GM21515 (cell line): Measurements from ENCODE around the gene NEK10.

ENCODE experiments used
- ATAC-seq: cut with Tn5 transposase; IDR thresholded peaks from one replicate; pipeline ENCODE4 v1.9.1; 2021; ENCODE audit not compliant: unreplicated experiment

Gene NEK10

GRCh38 chr3:27186013-27186412 is 183.2 kb downstream of the NEK10 start:
- no peak for ATAC-seq

- no peak for ATAC-seq
Observed at GRCh38 chr3:27185231-27185989, 183.8 kb downstream of the NEK10 start.

GRCh38 chr3:27184261-27184660 is 184.9 kb downstream of the NEK10 start:
- no peak for ATAC-seq

GRCh38 chr3:27176256-27176655 is 192.9 kb downstream of the NEK10 start:
- no peak for ATAC-seq

GRCh38 chr3:27174530-27174929 is 194.7 kb downstream of the NEK10 start:
- ATAC-seq: no peak

GRCh38 chr3:27171113-27171512 is 198.1 kb downstream of the NEK10 start:
- peak; percentile 87 for ATAC-seq

GRCh38 chr3:27166888-27167287 is 202.3 kb downstream of the NEK10 start:
- no peak for ATAC-seq

GRCh38 chr3:27165321-27165721 is 203.9 kb downstream of the NEK10 start:
- no peak for ATAC-seq

- ATAC-seq: no peak
Observed at GRCh38 chr3:27160779-27161287, 208.3 kb downstream of the NEK10 start.

GRCh38 chr3:27160146-27160545 is 209.0 kb downstream of the NEK10 start:
- no peak for ATAC-seq

- ATAC-seq: no peak
Observed at GRCh38 chr3:27147215-27147614, 222.0 kb downstream of the NEK10 start.

GRCh38 chr3:27146786-27147185 is 222.4 kb downstream of the NEK10 start:
- ATAC-seq: no peak

GRCh38 chr3:27145719-27146118 is 223.5 kb downstream of the NEK10 start:
- no peak for ATAC-seq

- no peak for ATAC-seq
Observed at GRCh38 chr3:27141668-27142067, 227.5 kb downstream of the NEK10 start.

GRCh38 chr3:27138562-27138961 is 230.6 kb downstream of the NEK10 start:
- no peak for ATAC-seq

GRCh38 chr3:27138005-27138404 is 231.2 kb downstream of the NEK10 start:
- ATAC-seq: no peak

- ATAC-seq: peak; percentile 98
Observed at GRCh38 chr3:27134171-27134796, 234.9 kb downstream of the NEK10 start.

- ATAC-seq: no peak
Observed at GRCh38 chr3:27133060-27133459, 236.1 kb downstream of the NEK10 start.

- no peak for ATAC-seq
Observed at GRCh38 chr3:27130796-27131195, 238.4 kb downstream of the NEK10 start.

- no peak for ATAC-seq
Observed at GRCh38 chr3:27127879-27128278, 241.3 kb downstream of the NEK10 start.

- no peak for ATAC-seq
Observed at GRCh38 chr3:27127195-27127594, 242.0 kb downstream of the NEK10 start.

- no peak for ATAC-seq
Observed at GRCh38 chr3:27125821-27126501, 243.2 kb downstream of the NEK10 start.
